Suprapubic skin (tissue), 4 donors: Measurements from ENCODE around the gene HLCS. TPM values are rescaled to one million over a fixed set of nuclear protein-coding genes. Genes with fewer than 3 reads are reported as not detected.
"Not testable (repeated sequence)": the region's sequence is repeated elsewhere in the genome, so short reads cannot be mapped to it uniquely, and the experiment has no call there.

Source experiments
- DNase-seq, 2 donors: peaks; one replicate each; pipeline ENCODE4 v3.0.0-alpha.2; 2019; ENCODE audit warnings: low spot score in 2 of 2
- H3K27ac ChIP-seq: fragments of 200-600 bp; sonication (generic); one replicate; pipeline ENCODE4 v1.5.1; 2019
- H3K27me3 ChIP-seq: fragments of 200-600 bp; sonication (generic); one replicate; pipeline ENCODE4 v1.5.1; 2019
- H3K36me3 ChIP-seq: fragments of 200-600 bp; sonication (generic); one replicate; pipeline ENCODE4 v1.5.1; 2019
- H3K4me1 ChIP-seq: fragments of 200-600 bp; sonication (generic); one replicate; pipeline ENCODE4 v1.5.1; 2019
- H3K4me3 ChIP-seq: fragments of 200-600 bp; sonication (generic); one replicate; pipeline ENCODE4 v1.5.1; 2019; ENCODE audit warnings: mild to moderate bottlenecking
- H3K9me3 ChIP-seq: fragments of 200-600 bp; sonication (generic); one replicate; pipeline ENCODE4 v1.5.1; 2019
- EP300 ChIP-seq: sonication (generic); formaldehyde crosslinking; IDR thresholded peaks from one replicate; pipeline ENCODE4 v1.6.1; 2017; ENCODE audit warnings: antibody characterized with exemption
- POLR2A ChIP-seq, 2 donors: fragments of 450-650 bp; IDR thresholded peaks; one replicate each; pipeline ENCODE4 v1.6.1; 2017; ENCODE audit warnings: antibody characterized with exemption in 2 of 2, mild to moderate bottlenecking in 2 of 2, moderate library complexity in 2 of 2
- POLR2AphosphoS5 ChIP-seq, 3 donors: sonication (generic); formaldehyde crosslinking; IDR thresholded peaks; one replicate each; pipeline ENCODE4 v1.6.1; 2017; ENCODE audit warnings: antibody characterized with exemption in 3 of 3
- WGBS: methylation state at CpG from one replicate; pipeline ENCODE4 v1.1.5; 2018; 5-methylcytosine and 5-hydroxymethylcytosine counted together
- total RNA-seq, 4 donors: library from RNA; depleted of rRNA; stranded (reverse); fragments of >200 nt; gene quantifications; one replicate each; pipeline ENCODE4 v1.1.0, GENCODE V29; 2016
- TF ChIP-seq, protein P1 (sequence below), 2 donors: fragments of 200-600 bp in 1 of 2; fragments of 450-650 bp in 1 of 2; sonication (generic) in 1 of 2; IDR thresholded peaks; one replicate each; pipeline ENCODE4 v1.5.1; 2016 to 2019; ENCODE audit warnings: antibody characterized with exemption in 2 of 2, mild to moderate bottlenecking in 1 of 2, moderate library complexity in 1 of 2

Gene HLCS
- total RNA-seq, 4 donors from 2014 or later, result 8.4 to 16.1 (median 11.5) TPM

DNA sequence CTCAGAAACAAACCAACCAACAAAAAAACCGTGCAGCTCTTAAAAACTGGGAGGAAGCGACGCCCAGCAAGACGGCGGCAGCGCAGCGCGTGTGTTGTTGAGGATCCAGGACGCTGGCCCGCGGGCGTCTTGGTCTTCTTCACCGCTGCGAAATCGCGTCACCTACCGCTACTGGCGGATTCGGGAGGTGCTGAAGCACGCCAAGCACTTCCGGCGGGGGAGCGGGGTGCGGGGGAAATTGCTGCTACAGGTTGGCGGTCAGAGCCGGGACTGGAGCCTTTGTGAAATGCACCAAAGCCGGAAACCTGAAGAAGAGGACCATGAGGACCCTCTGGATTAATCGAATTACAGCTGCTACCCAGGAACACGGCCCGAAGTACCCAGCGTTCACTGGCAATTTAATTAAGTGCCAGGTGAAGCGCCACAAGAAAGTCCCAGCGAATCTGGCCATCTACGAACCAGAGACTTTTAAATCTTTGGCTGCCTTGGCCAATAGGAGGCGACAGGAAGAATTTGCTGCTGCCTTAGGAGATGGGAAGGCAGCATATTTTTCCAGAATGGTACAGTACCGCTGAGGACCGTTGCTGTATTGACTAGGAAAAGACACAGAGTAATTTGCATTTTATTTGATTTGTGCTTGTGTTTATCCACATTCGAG lies 28.2 kb upstream of the HLCS start:
- Histone ChIP-seq H3K36me3 (no peaks in the 10 kb centered on the region), H3K9me3 (no peaks in the 10 kb centered on the region), H3K27me3 (peaks cover 7% of the 10 kb centered on the region), H3K4me1 (peaks cover 3% of the 10 kb centered on the region), H3K27ac (no peak overlapping the region), H3K4me3 (no peak overlapping the region)
- 38% methylated on average over 37 of the region's 38 CpGs for WGBS
- no peak for DNase-seq
- TF ChIP-seq, protein P1, sequence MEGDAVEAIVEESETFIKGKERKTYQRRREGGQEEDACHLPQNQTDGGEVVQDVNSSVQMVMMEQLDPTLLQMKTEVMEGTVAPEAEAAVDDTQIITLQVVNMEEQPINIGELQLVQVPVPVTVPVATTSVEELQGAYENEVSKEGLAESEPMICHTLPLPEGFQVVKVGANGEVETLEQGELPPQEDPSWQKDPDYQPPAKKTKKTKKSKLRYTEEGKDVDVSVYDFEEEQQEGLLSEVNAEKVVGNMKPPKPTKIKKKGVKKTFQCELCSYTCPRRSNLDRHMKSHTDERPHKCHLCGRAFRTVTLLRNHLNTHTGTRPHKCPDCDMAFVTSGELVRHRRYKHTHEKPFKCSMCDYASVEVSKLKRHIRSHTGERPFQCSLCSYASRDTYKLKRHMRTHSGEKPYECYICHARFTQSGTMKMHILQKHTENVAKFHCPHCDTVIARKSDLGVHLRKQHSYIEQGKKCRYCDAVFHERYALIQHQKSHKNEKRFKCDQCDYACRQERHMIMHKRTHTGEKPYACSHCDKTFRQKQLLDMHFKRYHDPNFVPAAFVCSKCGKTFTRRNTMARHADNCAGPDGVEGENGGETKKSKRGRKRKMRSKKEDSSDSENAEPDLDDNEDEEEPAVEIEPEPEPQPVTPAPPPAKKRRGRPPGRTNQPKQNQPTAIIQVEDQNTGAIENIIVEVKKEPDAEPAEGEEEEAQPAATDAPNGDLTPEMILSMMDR (IDR thresholded peaks at IDR 0.05), result no peak
- TF ChIP-seq POLR2AphosphoS5 (IDR thresholded peaks at IDR 0.05), result no peak
- no peak for TF ChIP-seq EP300
- TF ChIP-seq POLR2A (IDR thresholded peaks at IDR 0.05), result no peak

DNA sequence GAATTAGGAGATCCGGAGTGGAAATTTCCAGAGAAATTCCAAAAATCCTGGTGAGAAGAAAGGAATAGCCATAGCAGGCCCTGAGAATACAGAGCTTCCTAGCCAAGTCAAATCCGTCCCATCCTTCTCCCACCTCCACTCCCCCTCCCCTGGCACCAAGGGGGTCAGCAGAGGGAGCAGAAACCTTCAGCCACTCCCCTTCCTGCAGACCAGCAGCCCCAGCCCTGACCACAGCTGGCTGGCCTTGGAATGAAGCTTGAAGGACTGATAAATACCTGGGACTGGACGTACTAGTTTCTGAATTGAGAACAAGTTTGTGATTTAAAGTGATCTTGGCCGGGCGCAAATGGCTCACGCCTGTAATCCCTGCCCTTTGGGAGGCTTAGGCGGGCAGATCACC lies 26.2 kb upstream of the HLCS start:
- peak in 1 of 2 donors; percentile 29 for DNase-seq
- no peak overlapping the region for H3K4me3 ChIP-seq
- H3K4me1 ChIP-seq, result peaks cover 7% of the 10 kb centered on the region
- H3K27me3 ChIP-seq, result peaks cover 7% of the 10 kb centered on the region
- WGBS, result 85% methylated on average over 7 of the region's 7 CpGs
- no peaks in the 10 kb centered on the region for H3K9me3 ChIP-seq
- no peak overlapping the region for H3K27ac ChIP-seq
- H3K36me3 ChIP-seq, result no peaks in the 10 kb centered on the region
- no peak for TF ChIP-seq EP300
- no peak for TF ChIP-seq POLR2A (IDR thresholded peaks at IDR 0.05)

DNA sequence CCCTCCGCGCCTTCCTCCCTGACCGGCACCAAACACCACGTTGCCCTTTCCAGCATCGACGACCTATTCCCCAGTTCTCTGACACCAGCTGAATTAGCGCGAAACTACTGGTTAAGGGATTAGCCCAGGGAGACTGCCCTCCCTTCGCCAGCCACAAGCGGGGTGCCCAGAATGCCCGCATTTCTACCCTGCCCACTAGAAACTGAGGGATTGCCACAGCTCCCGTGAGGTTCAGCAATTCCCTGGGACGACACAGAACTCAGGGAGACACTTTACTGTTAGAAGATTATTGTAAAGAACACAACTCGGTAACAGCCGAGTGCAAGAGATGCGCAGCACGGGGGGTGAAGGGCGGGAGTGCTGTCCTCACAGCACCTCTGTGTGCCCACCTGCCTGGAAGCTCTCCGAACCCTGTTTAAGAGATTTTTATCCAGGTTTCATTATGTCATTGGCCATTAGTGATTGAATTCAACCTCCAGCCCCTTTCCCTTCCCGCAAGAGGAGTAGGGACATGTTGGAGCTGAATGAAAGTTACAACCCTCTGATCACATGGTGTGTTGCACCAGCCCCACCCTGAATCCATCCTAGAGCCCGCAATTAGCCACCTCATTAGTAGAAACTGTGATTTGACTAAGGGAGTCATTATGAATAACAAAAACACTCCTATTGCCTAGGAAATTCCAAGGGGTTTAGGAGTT lies 24.2 kb upstream of the HLCS start:
- DNase-seq, result no peak
- TF ChIP-seq EP300 (no peak), POLR2A (IDR thresholded peaks at IDR 0.05) (no peak), POLR2AphosphoS5 (IDR thresholded peaks at IDR 0.05) (no peak)
- TF ChIP-seq, protein P1 (IDR thresholded peaks at IDR 0.05), result no peak
- H3K4me1 ChIP-seq, result peaks cover 7% of the 10 kb centered on the region

DNA sequence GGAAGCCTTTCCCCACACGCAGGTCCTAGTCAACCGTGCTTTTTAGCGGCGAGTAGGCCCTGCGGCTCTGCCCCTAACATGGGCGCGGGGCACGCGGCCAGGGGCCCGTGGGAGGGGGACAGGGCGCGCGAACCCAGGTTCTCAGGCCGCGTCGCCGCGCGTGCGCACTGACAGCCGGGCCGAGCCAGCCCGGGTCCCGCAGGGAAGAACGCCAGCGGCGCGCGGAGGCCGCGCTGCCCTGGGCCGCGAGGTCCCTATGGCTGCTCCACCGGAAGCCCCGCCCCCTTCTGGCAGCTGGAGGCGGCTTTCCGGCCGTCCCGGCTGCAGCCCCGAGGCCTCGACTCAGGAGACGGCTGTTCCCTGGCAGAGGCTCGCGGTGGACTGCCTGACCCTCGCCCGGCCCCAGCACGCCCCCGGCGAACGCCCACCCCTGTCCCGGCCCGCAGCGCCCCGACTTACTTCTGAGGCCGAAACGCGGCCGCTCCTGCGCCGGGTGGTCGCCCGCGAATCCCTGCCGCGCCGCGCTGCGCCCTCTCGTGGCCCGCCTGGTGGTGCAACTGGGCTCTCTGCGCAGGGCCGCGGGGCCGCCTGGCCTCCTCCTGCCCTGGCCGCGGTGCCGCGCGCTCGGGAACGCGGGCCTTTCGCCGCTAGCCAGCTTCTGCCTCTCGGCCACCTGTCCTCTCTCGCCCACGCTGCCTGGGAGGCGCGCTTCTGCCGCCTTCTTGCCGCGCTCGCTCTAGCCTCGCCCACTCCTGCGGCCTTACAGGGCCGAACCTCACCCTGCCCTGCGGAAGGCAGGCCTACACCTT lies 23.4 kb upstream of the HLCS start:
- Histone ChIP-seq H3K4me3 (peak overlapping the region; percentile 63), H3K27ac (peak overlapping the region; percentile 93), H3K4me1 (peaks cover 7% of the 10 kb centered on the region), H3K36me3 (no peaks in the 10 kb centered on the region), H3K9me3 (no peaks in the 10 kb centered on the region), H3K27me3 (peaks cover 7% of the 10 kb centered on the region)
- TF ChIP-seq, protein P1 (IDR thresholded peaks at IDR 0.05), result peak; percentile 80 to 94
- peak in 1 of 3 donors; percentile 16 for TF ChIP-seq POLR2AphosphoS5 (IDR thresholded peaks at IDR 0.05)
- TF ChIP-seq EP300, result no peak
- peak; percentile 90 to 92 for DNase-seq
- WGBS, result 4% methylated on average over 25 of the region's 97 CpGs

More for the DNA sequence above, 24.2 kb upstream of the HLCS start:
- H3K27me3 ChIP-seq, result peaks cover 7% of the 10 kb centered on the region
- WGBS, result 72% methylated on average over 21 of the region's 21 CpGs
- no peaks in the 10 kb centered on the region for H3K9me3 ChIP-seq
- H3K36me3 ChIP-seq, result no peaks in the 10 kb centered on the region
- peak overlapping the region; percentile 93 for H3K27ac ChIP-seq
- H3K4me3 ChIP-seq, result peak overlapping the region; percentile 63

DNA sequence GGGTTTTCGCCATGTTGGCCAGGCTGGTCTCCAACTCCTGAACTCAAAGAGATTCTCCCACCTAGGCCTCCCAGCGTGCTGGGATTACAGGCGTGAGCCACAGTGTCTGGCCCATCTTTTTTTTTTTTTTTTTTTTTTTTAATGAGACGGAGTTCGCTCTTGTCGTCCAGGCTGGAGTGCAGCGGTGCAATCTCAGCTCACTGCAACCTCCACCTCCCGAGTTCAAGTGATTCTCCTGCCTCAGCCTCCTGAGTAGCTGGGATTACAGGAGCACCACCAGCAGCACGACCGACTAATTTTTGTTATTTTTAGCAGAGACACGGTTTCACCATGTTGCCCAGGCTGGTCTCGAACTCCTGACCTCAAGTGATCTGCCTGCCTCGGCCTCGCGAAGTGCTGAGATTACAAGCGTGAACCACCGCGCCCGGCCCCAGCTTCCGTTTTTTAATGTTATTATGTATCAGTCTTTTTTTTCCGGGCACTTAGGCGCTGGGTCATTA lies 22.8 kb upstream of the HLCS start:
- WGBS, result 39% methylated on average over 21 of the region's 22 CpGs
- Histone ChIP-seq H3K4me3 (peak overlapping the region; percentile 63), H3K27ac (peak overlapping the region; percentile 93)
- not testable (repeated sequence) for H3K27me3 ChIP-seq, H3K9me3 ChIP-seq, H3K36me3 ChIP-seq, H3K4me1 ChIP-seq
- peak in 1 of 2 donors; percentile 85 for DNase-seq
- TF ChIP-seq EP300, result peak; percentile 28
